ENCODE data around the gene RRP36.

RRP36 gene

DNA sequence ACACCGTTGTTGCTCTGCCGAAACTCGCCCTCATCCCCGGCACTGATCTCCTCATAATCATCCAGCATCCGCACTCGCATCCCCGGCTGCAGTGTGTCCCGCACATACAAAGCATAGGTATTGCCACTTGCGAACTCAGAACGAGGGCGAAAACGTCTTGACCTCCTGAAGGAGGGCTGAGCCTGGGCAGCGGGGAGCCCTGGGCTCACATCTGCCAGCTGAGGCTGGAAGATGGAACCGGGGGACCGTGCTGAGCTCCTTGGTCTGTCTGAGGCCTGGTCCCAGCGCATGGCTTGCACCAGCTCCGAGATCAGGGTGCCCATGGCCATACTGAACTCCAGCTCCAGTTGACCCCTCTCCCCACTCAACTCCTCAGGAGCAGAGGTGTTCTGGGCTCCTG lies 29.6 kb downstream of the RRP36 start:
- Histone ChIP-seq H3F3A (ENCODE audit: low read depth) (no peaks in the 10 kb centered on the region), H3K4me3 (ENCODE audit: low read length, poor library complexity, severe bottlenecking) (peak overlapping the region; percentile 90), H3K4me1 (ENCODE audit: insufficient read depth, low read length, poor library complexity, severe bottlenecking) (peaks cover 39% of the 10 kb centered on the region), H3K9ac (ENCODE audit: low read depth, low read length, poor library complexity, severe bottlenecking) (peak overlapping the region; percentile 96), H3K9me3 (ENCODE audit: insufficient read depth, low read depth, low read length) (no peaks in the 10 kb centered on the region), H3K4me2 (ENCODE audit: low read depth, low read length, poor library complexity, severe bottlenecking) (peak overlapping the region; percentile 96), H3K36me3 (ENCODE audit: insufficient read depth, low read length) (peaks cover 3% of the 10 kb centered on the region; the same call in 1 of the 2 replicates), H3K27me3 (ENCODE audit: insufficient read depth, low read length, poor library complexity, severe bottlenecking) (no peaks in the 10 kb centered on the region), H3K9me2 (replicated peaks; ENCODE audit: low read depth, low read length) (no peaks in the 10 kb centered on the region), H3K79me2 (ENCODE audit: insufficient read depth, low read length) (peaks cover 30% of the 10 kb centered on the region), H4K20me1 (ENCODE audit: insufficient read depth, low read length, poor library complexity, severe bottlenecking) (no peaks in the 10 kb centered on the region), H2AFZ (ENCODE audit: low read length) (no peak overlapping the region)
- TF ChIP-seq, protein P1, sequence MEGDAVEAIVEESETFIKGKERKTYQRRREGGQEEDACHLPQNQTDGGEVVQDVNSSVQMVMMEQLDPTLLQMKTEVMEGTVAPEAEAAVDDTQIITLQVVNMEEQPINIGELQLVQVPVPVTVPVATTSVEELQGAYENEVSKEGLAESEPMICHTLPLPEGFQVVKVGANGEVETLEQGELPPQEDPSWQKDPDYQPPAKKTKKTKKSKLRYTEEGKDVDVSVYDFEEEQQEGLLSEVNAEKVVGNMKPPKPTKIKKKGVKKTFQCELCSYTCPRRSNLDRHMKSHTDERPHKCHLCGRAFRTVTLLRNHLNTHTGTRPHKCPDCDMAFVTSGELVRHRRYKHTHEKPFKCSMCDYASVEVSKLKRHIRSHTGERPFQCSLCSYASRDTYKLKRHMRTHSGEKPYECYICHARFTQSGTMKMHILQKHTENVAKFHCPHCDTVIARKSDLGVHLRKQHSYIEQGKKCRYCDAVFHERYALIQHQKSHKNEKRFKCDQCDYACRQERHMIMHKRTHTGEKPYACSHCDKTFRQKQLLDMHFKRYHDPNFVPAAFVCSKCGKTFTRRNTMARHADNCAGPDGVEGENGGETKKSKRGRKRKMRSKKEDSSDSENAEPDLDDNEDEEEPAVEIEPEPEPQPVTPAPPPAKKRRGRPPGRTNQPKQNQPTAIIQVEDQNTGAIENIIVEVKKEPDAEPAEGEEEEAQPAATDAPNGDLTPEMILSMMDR (conservative IDR thresholded peaks at IDR 0.05; ENCODE audit: low read length): no peak
- no peak for TF ChIP-seq EZH2phosphoT487 (IDR thresholded peaks at IDR 0.05; ENCODE audit: borderline replicate concordance)

DNA sequence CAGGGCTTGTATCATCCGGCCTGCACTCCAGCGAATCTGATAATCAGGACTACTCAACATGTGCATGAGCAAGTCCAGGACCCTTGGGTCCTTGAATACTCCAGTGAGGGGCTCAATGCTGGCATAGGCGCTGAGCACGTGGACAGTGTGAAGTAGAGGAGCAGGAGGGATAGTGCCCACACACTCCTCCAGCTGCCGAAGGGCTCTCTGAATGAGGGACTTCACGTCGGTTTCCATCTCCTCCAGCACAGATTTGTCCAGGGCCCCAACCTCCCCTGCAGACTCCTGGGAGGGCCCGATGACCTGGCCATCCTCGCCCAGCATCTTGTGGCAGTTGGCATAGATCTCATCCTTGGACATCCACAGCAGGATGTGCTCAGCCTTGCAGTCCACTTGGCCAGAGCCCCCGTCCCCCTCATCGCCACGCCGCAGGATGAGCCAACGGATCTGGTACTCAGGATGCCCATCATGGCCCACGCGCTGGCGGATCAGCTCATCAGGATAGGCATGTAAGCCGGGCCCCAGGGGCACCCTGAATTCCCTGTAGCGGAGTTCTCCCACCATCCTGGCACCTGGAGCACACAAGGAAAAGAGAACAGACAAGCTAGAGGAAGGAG lies 30.9 kb downstream of the RRP36 start:
- H3K9me3 ChIP-seq (ENCODE audit: insufficient read depth, low read depth, low read length): no peaks in the 10 kb centered on the region
- peaks cover 3% of the 10 kb centered on the region; the same call in 1 of the 2 replicates for H3K36me3 ChIP-seq (ENCODE audit: insufficient read depth, low read length)
- no peaks in the 10 kb centered on the region for H3K9me2 ChIP-seq (replicated peaks; ENCODE audit: low read depth, low read length)
- H3K4me1 ChIP-seq (ENCODE audit: insufficient read depth, low read length, poor library complexity, severe bottlenecking): peaks cover 39% of the 10 kb centered on the region
- peak overlapping the region; percentile 90 for H3K4me3 ChIP-seq (ENCODE audit: low read length, poor library complexity, severe bottlenecking)
- H3K79me2 ChIP-seq (ENCODE audit: insufficient read depth, low read length): peaks cover 32% of the 10 kb centered on the region
- no peaks in the 10 kb centered on the region for H3F3A ChIP-seq (ENCODE audit: low read depth)
- no peak for TF ChIP-seq EZH2phosphoT487 (IDR thresholded peaks at IDR 0.05; ENCODE audit: borderline replicate concordance)
- TF ChIP-seq, protein P1 (conservative IDR thresholded peaks at IDR 0.05; ENCODE audit: low read length): no peak
- no peak overlapping the region for H2AFZ ChIP-seq (ENCODE audit: low read length)
- H3K4me2 ChIP-seq (ENCODE audit: low read depth, low read length, poor library complexity, severe bottlenecking): peak overlapping the region; percentile 96
- no peaks in the 10 kb centered on the region for H3K27me3 ChIP-seq (ENCODE audit: insufficient read depth, low read length, poor library complexity, severe bottlenecking)
- no peaks in the 10 kb centered on the region for H4K20me1 ChIP-seq (ENCODE audit: insufficient read depth, low read length, poor library complexity, severe bottlenecking)
- H3K9ac ChIP-seq (ENCODE audit: low read depth, low read length, poor library complexity, severe bottlenecking): peak overlapping the region; percentile 96

DNA sequence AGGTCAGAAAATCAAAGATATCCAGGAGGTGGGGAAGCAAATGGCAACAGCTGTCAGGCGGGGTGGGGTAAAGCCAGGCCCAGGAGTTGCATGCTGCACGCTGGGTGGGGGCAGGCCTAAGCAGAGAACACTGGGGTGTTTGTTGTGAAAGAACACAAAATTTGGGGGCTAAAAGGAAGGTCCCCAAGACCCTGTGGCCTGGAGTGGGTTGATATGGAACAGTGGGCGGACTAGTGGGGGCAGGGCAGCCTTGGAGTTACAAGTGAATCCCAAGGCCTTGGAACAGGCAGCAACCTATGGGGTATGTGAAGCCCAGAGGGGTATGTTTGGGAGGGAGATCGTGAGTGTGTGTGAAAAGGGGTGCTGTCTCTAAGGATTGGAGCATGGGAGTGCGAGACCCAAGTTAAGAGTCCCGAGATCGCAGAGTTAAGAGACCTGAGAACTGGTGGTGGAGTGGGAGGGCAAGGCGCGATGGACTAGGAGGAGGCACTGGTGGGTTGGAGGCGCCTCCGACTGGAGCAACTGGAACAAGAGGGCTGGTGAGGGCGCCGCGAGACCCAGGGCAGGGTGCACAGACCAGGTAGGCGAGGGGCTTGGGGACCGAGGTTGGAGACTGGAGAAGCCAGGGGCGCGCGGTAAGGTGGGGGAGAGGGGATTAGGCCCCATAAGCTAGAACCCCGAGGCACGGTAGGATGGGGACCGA lies 31.6 kb downstream of the RRP36 start:
- Histone ChIP-seq H3K9ac (ENCODE audit: low read depth, low read length, poor library complexity, severe bottlenecking) (peak overlapping the region; percentile 96), H3K9me2 (replicated peaks; ENCODE audit: low read depth, low read length) (no peaks in the 10 kb centered on the region), H3K27me3 (ENCODE audit: insufficient read depth, low read length, poor library complexity, severe bottlenecking) (no peaks in the 10 kb centered on the region), H3K4me2 (ENCODE audit: low read depth, low read length, poor library complexity, severe bottlenecking) (peak overlapping the region; percentile 96), H3K36me3 (ENCODE audit: insufficient read depth, low read length) (peaks cover 3% of the 10 kb centered on the region; the same call in 1 of the 2 replicates), H4K20me1 (ENCODE audit: insufficient read depth, low read length, poor library complexity, severe bottlenecking) (no peaks in the 10 kb centered on the region), H3F3A (ENCODE audit: low read depth) (no peaks in the 10 kb centered on the region), H2AFZ (ENCODE audit: low read length) (peak overlapping the region; percentile 57), H3K9me3 (ENCODE audit: insufficient read depth, low read depth, low read length) (no peaks in the 10 kb centered on the region), H3K4me1 (ENCODE audit: insufficient read depth, low read length, poor library complexity, severe bottlenecking) (peaks cover 42% of the 10 kb centered on the region), H3K79me2 (ENCODE audit: insufficient read depth, low read length) (peaks cover 39% of the 10 kb centered on the region), H3K4me3 (ENCODE audit: low read length, poor library complexity, severe bottlenecking) (peak overlapping the region; percentile 90)
- TF ChIP-seq EZH2phosphoT487 (IDR thresholded peaks at IDR 0.05; ENCODE audit: borderline replicate concordance): no peak
- TF ChIP-seq, protein P1 (conservative IDR thresholded peaks at IDR 0.05; ENCODE audit: low read length): no peak

Measured in Loucy (cell line).